UCSD-AML1 (cell line): ENCODE data around the gene MTG1.
"Not testable (repeated sequence)": the region's sequence is repeated elsewhere in the genome, so short reads cannot be mapped to it uniquely, and the experiment has no call there.

Experiments used
- DNase-seq: peaks from one replicate; lab custom pipeline; 2025; ENCODE audit not compliant: unreplicated experiment; lab: John Stamatoyannopoulos, UW

Gene MTG1

DNA sequence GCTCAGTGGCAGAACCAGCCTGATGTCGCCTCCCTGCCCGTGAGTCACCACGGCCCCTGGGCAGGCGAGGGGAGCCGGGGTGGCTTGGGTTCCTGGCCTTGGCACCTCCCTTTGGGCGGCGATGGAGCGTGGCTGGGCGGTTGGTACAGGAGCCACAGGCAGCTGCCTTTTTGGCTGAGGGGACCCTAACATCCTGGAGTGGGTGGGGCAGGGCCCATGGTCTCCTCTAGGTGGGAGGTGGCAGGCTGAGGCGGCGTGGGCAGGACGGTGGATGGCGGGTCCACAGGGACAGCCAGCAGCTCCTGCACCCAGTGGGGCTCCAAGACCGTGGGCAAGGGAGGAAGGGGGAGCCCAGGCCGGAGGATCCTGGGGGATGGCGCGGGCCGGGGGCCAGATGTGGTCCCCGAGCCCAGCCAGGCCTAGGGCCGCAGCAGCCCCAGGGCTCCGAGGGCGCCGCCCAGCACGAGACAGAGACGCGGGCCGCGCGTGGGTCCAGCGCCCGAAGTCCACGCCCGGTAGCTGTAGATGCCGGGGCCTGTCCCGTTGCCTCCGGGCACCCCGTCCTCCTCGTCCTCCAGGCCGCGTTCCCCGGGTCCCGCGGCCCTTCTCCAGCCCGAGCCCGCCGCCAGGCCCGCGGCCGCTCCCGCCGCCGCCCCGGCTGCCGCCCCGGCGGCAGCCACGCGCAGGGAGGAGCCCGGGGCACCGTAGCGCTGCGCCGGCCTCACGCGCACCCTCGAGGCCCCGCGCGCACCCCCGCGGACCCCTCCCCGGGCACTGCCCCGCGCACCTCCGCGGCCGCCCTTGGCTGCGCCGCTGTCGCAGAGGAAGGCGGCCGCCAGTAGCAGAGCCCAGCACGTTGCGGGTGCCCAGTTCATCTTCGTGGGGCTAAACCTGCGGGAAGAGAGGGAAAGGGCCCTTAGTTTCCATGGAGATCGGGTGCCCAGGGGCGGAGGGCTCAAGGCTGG is 29.1 kb downstream of the MTG1 start:
- DNase-seq, result no peak

- DNase-seq, result not testable (repeated sequence)
Measured at GRCh38 chr10:133424102-133424501, 30.1 kb downstream of the MTG1 start.

- DNase-seq, result not testable (repeated sequence)
Measured at GRCh38 chr10:133424601-133425000, 30.6 kb downstream of the MTG1 start, which contains the start of gene SPRN. SPRN (minus strand) TSS chr10:133424625; CDS start chr10:133423681, 944 bp downstream.

DNA sequence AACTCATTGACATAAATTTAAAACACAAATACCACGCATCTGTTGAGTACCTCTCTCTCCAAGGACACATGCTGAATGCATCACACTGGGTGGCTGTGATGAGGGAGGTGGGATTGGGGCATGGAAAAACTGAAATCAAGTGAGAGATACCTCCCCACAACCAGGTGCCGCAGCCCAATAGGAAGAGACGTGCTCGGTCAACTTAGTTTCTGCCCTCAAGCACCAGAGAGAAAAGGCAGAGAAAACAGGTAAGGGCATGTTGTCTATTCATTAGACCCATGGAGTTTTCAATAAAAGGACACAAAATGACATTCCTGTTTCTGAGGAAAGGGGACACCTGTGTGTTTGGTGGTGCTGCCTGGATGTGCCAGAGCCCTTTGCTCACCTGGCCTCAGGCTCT is 35.6 kb downstream of the MTG1 start:
- not testable (repeated sequence) for DNase-seq

DNA sequence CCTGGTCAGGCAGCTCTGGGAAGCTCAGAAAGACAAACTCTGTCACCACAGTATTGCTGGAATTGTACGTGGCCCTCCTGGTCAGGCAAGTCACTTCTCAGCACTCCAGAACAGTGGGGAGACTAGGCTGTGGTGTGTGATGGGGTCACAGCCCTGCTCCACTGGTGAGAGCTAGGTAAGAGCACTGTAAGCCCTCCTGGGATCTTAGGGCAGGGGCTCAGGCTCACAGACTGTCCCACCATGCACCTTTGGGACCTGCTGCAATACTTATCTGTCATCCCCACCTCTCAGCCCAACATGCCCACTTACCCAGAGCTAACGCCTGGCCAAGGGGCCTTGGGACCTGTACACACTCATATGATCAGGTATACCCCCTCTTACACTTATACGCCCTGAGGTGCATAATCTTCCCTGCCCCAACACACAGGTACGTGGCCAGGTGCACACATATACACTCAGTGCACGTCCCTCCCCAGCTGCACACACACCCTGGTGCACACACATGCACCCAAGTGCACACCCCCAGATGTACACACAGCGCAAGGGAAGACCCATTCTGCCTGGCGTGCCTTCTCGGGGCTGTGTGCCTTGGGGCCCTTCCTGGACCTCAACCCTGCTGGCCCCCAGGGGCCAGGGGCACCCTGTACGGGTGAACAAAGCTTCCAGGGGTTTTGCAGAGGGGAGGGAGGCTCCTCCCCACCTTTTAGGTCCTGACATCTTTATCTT is 38.1 kb downstream of the MTG1 start:
- DNase-seq, result not testable (repeated sequence)

DNA sequence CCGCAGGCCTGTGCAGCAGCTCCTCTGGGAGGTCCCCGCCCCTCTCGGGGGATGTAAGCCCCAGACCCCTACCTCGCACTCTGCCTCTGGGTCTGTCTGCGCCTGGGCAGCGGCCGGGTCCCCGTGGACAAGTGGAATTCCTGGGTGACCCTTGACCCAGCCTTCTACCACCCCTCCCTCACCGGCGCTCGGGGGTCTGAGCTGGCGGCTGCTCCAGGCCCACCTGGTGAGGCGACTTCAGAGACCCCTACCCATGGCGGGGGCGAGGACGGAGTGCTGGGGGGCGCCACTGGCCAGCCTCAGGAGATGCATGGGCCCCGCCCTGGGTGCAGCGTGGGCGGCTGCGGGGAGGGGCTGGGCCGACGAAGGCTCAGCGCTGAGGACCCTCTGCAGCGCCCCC is 38.8 kb downstream of the MTG1 start:
- not testable (repeated sequence) for DNase-seq

- DNase-seq, result no peak
Measured at GRCh38 chr10:133438711-133439273, 44.8 kb downstream of the MTG1 start.

DNA sequence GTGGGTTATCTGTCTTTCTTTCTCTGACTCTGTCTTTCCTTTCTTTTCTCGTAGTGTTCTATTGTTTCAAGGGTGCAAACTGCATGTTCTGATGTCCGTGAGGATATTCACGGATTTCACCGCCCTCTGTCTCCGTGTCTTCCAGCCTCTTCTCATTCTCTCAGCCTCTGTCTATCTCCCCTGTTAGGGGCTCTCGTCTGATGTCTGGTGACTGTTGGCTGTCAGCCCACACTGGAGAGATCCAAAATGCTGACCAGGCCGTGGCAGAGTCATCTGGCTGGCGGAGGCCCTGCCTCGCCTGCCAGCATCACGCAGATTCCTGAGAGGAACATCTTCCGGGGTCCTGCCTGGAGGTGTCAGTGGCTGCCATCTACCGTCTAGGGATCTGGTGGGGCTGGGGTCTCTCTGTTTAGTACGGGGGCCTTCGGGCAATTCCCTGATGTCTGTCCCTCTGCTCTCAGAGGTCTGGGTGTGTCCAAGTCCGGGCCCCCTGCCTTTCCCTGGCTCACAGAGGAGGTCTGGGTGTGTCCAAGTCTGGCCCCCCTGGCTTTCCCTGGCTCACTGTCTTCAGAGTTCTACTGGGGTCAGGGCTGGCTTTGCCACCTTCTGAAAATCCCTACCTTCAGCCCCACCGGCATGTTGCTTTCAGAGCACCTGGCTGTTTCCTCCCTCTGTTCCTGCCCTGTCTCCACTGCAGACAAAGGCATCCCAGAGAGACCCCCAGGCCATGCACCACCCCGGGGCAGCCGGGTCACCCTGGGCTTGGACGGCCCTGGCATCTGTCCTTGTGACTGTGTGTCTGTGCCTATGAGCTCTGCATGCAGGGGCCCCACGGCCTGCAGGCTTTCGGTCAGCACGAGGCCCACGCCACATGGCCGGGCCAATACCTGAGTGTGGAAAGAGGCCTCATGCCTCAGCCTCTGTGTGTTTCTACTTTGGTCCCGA is 45.8 kb downstream of the MTG1 start:
- DNase-seq, result no peak

DNA sequence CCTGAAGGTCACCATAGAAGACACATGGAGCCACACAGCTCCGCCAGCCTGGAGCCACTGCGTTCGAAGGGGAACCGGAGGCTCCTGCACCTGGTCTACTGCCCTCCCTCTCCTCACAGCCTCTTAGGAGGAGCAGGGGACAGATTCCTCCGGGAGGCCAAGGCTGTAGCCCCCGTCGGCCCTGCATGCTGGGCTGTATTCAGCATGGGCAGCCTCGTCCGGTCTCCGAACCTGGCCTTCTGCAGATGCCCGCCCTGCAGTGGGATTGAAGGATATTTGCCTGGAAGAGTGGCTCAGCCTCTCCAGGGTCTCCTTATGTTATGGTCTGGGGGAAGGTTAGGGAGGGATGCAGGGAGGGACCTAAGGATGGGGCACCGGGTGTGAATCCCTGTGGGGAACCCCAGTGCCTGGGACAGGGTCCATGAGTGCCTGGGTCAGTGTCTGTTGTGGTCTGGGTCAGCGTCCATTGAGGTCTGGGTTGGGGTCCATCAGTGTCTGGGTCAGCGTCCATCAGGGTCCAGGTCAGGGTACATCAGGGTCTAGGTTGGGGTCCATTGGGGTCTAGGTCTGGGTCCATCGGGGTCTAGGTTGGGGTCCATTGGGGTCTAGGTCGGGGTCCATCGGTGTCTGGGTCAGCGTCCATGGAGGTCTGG is 46.8 kb downstream of the MTG1 start:
- DNase-seq, result no peak

- not testable (repeated sequence) for DNase-seq
Measured at GRCh38 chr10:133441356-133441755, 47.4 kb downstream of the MTG1 start.

- no peak for DNase-seq
Measured at GRCh38 chr10:133441780-133442179, 47.8 kb downstream of the MTG1 start.

GRCh38 chr10:133442191-133442966 is 48.4 kb downstream of the MTG1 start:
- peak; percentile 60 for DNase-seq

DNA sequence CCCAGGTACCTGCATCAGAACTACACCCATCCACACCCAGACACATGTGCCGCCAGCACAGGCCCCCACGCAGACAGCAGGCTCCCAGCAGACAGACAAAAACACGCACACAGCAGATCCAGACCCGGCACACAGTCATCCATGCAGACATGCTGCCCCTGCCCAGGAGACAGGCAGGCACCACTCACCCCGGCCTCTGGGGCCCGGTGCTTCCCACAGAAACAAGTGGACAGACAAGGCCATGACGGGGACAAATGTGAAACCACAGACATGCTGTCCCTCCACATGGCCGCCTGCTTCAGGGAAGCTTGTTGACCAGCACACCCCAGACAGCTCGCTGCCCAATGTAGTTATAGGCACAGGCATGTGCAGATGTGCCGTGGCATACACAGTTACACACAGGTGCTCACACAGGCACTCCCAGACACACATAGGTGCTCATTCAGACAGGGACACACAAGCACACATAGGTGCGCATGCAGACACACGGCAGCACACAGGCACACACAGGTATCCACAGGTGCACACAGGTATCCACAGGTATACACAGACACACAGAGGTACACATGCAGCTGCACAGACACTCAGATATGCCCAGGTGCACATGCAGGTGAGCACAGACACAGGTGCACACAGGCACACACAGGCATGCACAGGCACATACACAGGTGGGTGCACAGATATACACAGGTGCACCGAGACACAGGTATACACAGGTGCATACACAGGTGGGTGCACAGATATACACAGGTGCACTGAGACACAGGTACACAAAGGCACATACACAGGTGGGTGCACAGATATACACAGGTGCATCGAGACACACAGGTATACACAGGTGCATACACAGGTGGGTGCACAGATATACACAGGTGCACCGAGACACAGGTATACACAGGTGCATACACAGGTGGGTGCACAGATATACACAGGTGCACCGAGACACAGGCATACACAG is 49.3 kb downstream of the MTG1 start:
- DNase-seq, result no peak

DNA sequence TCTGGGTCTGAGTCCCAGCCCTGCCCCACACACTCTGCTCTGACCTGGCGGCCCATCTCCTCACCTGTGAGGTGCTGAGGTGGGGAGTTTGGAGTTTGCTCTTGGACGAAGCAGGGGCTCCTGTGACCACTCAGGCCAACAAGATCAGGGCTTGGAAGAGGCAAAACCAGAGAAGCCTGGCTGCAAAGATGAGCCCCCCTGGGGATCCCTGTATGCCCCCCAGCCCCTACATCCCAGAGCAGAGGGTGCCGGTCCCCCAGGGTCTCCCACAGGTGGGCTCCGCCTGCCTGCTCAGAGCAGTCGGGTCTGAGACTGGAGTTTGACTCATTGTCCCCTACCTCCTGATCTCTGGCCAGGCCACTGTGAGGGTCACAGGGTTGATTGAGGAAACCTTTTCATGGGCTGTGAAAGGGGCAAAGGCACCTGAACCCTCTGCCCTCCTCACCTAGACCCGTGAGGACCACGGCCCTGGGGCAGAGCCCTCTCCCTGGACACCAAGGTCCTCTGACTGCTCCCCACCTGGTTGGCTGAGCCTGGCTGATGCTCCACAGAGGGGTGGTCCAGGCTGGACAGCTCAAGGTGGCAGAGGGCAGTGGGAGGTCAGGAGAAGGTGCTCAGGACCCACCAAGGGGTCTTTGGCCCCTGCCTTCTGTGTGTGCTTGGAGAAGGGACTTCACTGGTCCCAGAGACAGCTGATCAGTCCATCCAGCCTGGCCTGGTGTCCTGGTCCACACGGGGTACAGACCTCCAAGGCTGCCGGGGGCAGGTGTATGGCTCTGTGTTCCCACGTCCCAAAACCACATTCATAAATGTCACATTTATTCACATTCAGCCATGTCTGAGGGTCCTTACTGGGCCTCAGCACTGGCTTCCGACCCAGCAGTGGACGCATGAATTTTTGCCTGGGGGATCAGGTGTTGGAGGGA is 50.6 kb downstream of the MTG1 start:
- DNase-seq, result no peak

DNA sequence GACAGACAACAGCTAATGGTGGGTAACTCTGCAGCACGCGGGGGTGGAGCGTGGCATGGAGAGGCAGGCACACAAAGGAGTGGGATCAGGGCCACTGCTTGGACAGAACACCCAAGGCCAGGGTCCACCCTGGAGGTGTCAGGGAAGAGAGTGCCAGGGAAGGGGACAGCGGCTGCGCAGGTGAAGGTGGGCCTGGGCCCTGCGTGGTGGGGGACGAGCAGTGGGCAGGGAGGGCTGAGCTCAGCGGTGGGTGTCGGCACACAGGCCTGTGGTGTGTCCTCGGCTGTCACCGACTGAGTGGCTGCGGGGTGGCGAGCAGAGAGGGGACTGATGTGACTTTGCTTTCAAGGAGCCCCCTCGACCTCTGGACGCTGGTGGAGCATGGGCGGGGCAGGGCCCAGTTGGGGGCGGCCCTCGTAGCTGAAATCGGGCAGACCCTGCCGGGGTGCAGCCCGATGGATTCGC is 51.3 kb downstream of the MTG1 start:
- DNase-seq, result no peak

DNA sequence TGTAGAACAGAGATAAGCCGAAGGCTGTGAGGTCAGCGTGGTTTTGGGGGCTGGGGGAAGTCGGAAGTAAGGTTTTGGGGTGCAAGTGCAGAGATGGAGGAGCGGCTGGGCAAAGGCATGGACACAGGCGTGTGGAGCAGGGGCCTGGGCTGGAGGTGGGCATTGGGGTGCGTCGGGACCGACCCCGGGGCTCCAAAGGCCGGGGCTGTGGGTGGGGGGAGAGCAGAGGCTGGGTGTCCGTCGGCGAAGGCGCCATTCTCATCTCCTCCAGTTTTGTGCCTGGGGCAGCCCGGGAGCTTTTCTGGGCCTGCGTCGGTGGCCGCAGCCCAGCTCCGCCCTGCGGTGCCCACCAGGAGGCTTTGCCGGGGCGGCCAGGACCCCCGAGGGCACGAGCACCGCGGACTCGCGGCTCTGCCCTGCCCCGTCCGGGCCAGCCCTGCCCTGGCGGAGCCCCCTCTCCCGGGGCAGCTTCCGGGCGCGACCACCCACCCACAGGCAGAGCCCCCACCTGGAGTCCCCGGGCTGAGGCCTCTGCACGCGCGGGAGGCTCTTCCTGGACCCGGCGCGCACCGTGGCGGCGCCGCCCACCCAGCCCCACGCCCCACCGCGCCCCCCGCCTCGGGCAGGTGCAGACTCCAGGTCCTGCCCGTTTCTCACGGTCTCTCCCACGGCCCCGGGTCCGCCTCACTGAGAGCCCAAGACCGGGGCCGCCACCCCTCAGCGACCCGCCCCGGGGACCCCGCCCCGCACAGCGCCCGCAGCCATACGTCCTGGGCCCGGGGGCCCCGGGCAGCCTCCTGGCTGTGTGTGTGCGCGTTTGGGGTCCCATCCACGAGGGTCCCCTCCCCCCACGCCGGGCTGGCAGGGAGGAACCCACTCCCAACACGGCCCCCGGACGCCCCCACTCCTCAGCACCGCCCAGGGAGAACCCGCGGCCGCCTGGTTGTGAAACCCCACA is 52.1 kb downstream of the MTG1 start:
- DNase-seq, result no peak
